GM12864 (cell line): ENCODE results near the gene OR1A2.

ENCODE experiments used
- DNase-seq: peaks from one replicate; pipeline ENCODE4 v3.0.0-alpha.2; 2011; ENCODE audit warnings: low read depth
- H3K4me3 ChIP-seq: 2 replicates; pipeline ENCODE4 v1.5.1; 2011; ENCODE audit warnings: mild to moderate bottlenecking, low read depth, low read length, control low read depth
- TF ChIP-seq, protein P1 (sequence below): IDR thresholded peaks from 2 replicates; pipeline ENCODE4 v1.5.1; 2011; ENCODE audit warnings: low read depth, mild to moderate bottlenecking, moderate library complexity, low read length, control low read depth, inconsistent platforms; ENCODE audit errors: missing control alignments

Gene OR1A2, protein sequence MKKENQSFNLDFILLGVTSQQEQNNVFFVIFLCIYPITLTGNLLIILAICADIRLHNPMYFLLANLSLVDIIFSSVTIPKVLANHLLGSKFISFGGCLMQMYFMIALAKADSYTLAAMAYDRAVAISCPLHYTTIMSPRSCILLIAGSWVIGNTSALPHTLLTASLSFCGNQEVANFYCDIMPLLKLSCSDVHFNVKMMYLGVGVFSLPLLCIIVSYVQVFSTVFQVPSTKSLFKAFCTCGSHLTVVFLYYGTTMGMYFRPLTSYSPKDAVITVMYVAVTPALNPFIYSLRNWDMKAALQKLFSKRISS

DNA sequence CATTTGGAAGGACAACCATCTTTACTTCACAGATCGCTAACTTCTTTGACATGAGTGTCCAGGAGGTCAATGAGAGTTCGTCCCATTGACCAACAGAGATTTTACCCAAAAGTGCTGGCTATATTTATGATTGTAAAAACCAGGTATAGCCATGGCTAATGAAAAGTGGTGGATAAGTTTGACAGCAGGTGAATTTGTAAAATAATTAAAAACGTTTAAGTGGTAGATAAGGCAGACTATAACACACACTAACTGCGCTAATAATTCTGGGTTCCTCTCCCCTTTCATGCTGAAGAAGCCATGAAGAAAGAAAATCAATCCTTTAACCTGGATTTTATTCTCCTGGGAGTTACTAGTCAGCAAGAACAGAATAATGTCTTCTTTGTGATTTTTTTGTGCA, at the start of gene OR1A2:
Gene OR1A2 (plus strand): TSS at position 301 of the 400 bp plus-strand sequence. CDS start 0 bp downstream, at position 301.
- H3K4me3 ChIP-seq = no peak within 1 kb of the TSS
- no peak for DNase-seq
- TF ChIP-seq, protein P1, sequence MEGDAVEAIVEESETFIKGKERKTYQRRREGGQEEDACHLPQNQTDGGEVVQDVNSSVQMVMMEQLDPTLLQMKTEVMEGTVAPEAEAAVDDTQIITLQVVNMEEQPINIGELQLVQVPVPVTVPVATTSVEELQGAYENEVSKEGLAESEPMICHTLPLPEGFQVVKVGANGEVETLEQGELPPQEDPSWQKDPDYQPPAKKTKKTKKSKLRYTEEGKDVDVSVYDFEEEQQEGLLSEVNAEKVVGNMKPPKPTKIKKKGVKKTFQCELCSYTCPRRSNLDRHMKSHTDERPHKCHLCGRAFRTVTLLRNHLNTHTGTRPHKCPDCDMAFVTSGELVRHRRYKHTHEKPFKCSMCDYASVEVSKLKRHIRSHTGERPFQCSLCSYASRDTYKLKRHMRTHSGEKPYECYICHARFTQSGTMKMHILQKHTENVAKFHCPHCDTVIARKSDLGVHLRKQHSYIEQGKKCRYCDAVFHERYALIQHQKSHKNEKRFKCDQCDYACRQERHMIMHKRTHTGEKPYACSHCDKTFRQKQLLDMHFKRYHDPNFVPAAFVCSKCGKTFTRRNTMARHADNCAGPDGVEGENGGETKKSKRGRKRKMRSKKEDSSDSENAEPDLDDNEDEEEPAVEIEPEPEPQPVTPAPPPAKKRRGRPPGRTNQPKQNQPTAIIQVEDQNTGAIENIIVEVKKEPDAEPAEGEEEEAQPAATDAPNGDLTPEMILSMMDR = no peak

DNA sequence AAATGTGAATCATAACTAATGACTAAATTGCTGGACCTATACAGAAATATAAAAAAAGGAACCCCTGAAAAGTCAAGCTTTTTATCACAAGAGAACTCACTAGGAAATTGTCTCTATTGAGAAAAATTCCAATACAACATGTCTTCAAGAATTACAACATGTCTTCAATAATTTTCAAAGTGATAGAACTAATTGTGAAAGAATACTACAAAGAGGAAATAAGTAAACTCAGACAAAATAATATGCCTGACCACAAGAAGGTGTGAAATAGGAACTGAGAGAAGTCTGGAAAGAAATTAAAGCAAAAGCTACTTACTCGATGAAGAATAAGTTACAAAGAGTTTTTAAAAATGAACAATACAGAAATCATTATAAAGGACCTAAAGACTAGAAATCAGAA, 40.1 kb upstream of the OR1A2 start:
- no peak for DNase-seq
- TF ChIP-seq, protein P1 = no peak
- no peak overlapping the region for H3K4me3 ChIP-seq

DNA sequence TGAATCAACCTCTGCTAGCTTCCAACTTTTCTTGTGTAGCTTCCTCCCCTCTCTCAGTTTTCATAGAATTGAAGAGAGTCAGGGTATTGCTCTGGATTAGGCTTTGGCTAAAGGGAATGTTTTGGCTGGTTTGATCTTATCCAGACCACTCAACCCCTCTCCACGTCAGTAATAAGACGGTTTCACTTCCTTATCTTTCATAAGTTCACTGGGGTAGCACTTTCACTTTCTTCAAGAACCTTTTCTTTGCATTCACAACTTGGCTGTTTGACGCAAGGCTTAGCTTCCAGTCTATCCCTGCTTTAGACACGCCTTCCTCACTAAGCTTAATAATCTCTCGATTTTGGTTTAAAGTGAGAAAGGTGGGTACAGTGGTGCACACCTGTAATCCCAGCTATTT, 29.7 kb upstream of the OR1A2 start:
- DNase-seq = peak; percentile 8

DNA sequence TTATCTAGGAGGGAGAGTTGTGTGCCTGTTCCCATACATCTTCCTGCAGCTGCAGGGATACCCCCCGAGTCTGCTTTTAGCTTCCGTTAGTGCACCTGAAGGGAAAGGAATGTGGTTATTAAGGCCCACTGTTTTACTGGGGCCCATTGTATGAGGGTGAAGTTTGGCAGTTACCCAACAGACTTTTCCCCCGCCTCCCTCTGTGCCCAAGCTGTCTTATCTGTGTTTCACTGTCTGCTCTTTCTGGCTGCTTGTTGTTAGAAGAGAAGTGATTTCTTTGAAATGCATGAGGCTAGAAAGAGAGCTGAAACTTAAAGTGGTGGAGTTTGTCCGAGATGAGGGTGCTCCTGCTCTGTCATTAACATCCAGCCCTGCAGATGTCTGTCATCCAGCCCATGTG, 7.4 kb upstream of the OR1A2 start:
- H3K4me3 ChIP-seq = no peak overlapping the region
- DNase-seq = no peak
- TF ChIP-seq, protein P1 = no peak

More for the DNA sequence above, 29.7 kb upstream of the OR1A2 start:
- TF ChIP-seq, protein P1 = no peak
- H3K4me3 ChIP-seq = no peak overlapping the region

DNA sequence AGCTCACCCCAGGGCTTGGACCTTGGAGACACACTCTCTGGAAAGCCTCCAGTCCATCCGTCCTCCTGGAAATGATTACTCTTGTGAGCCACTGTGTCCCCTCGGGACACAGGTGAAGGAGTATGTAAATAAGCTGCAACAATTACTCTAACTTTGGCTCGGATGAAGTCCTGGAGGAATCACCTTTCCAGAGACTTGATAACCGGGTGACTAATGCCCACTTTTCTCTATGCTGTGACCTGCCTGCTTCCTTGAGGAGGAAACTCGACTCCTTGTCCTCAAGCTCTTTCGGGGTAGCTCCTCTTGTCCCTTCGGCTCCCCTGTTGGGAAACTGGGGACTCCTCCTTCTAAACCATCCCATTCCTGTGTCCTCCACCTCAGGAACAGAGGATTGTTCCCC, 10.0 kb downstream of the OR1A2 start, which contains the start of gene OR1A1:
Gene OR1A1 (plus strand): TSS at position 301 of the 400 bp plus-strand sequence. CDS start 7,954 bp downstream, outside the sequence.
- TF ChIP-seq, protein P1 = no peak
- H3K4me3 ChIP-seq = no peak within 1 kb of the TSS
- no peak for DNase-seq

DNA sequence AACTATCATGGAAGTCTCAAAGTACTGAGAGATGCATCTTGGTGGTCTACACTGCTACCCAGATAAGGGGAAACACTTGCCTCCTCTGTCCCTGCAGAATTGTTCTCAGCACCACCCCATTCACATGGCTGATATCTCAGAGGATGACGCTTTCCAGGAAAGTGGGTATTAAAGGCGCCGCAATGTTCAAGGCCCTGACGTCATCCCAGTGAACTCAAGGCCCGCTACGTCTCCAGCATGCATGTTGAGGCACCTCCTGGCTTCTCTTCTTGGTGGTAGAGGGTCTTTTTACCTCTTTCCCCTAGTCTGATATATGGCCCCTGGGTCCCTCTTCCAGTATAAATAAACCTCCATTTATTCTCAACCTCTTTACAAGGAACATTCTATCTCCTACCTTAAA, 11.2 kb downstream of the OR1A2 start:
- TF ChIP-seq, protein P1 = no peak
- DNase-seq = no peak
- H3K4me3 ChIP-seq = no peak overlapping the region

DNA sequence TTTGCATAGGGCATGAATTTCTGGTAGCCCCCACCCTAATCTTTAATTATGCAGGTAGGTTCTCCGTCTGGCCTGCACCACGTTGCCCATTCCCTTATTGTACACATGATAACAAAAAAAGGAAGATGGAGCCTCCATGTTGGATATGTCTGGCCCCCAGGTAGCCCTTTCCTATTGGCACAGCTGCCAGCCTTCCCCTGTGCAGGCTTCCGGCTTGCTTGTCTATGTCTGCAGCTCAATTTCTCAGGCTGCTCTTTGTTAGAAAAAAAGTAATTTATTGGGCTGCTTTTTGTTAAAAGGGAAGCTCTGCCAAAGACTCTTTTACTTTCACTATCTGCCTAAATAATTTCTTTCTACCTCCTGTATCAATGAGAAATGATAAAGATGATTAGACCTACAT, 15.7 kb downstream of the OR1A2 start:
- TF ChIP-seq, protein P1 = no peak
- no peak for DNase-seq
- no peak overlapping the region for H3K4me3 ChIP-seq
